DMS 273 (cell line): ENCODE measurements around the gene CRTC1.
A peak's percentile ranks its signal among the peaks of the same experiment; 100 is the strongest.

Experiments
- DNase-seq: peaks from one replicate; lab custom pipeline; 2025; ENCODE audit not compliant: unreplicated experiment; lab: John Stamatoyannopoulos, UW

CRTC1 gene

DNA sequence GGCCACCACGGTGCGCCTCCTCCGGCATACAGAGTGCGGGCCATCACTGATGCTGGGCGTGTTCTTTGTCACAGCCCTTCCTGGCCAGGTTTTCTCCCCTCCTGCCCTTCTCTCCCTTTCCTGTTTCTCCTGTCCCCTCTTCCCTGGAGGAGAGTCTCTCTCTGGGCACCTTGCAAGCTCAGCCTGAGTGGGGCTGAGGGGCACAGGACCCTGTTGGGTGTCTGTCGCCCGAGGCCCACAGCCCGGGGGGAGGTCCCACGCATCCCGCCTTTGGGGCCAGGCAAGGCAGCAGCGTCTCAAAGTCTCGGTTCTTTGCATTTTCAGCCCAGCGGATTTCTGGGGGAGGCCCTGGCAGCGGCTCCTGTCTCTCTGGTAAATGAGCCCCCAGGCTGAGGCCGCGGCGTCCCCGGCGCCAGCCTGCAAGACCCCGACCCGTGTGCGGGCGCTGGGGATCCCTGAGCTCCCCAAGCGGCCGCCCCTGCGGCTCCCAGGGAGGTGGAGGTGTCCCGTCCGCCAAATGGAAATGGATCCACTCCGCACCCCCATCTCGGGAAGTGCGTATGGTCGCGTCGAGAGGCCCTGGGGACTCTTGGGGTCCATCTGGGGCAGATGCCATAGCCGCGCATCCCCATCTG, 60.4 kb downstream of the CRTC1 start:
- no peak for DNase-seq

DNA sequence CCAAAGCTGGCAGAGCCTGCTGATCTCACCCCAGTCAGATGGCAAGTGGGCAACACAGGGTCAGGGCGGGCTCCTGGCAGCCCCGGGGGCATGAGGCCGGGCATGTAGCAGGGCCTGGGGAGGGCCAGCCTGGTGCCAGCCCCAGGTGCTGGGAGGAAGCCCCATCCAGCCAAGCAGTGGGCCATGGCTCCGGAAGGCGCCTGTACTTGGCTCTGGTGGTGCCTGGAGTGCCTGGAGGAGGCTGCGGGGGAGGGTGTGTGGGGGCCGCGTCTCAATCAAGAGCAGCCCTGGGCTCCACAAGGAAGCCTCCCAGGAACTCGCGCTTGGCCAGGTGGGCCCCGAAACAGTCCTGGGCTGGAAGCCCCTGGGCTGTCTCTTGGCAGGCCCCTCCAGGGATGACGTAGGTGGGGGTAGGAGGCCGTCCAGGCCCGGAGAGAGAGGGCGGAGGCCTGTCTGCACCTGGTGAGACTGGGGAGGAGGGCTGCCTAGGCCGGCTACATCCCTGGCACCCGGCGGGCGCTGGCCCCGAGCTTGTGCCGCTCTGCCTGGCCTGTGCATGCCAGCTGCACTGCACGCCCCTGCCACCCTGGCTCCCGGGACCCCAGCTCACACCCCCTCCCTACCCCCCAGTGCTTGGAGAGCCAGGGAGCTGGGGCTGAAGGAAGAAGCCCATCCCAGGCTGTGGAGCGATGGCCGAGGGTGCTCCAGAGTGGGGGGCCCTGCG, 61.7 kb downstream of the CRTC1 start:
- DNase-seq = peak; percentile 86

DNA sequence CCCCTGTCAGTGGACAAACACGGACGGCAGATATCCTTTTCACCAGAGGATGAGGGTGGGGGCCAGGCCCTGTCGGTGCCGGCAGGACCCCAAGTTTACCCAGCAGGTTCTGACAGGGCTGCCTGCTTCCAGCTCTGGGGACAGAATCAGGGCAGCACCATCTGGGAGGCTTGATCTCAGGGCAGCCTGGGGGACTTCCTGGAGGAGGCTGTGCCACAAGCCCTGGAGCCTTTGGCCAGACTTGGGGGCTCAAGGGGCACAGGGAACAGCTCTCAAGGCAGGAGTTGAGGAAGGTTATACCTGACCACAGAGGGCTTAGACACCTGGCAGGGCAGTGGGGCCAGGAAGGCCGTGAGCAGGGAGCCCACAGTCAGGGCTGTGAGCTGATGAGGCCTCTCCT, 62.5 kb downstream of the CRTC1 start:
- no peak for DNase-seq

DNA sequence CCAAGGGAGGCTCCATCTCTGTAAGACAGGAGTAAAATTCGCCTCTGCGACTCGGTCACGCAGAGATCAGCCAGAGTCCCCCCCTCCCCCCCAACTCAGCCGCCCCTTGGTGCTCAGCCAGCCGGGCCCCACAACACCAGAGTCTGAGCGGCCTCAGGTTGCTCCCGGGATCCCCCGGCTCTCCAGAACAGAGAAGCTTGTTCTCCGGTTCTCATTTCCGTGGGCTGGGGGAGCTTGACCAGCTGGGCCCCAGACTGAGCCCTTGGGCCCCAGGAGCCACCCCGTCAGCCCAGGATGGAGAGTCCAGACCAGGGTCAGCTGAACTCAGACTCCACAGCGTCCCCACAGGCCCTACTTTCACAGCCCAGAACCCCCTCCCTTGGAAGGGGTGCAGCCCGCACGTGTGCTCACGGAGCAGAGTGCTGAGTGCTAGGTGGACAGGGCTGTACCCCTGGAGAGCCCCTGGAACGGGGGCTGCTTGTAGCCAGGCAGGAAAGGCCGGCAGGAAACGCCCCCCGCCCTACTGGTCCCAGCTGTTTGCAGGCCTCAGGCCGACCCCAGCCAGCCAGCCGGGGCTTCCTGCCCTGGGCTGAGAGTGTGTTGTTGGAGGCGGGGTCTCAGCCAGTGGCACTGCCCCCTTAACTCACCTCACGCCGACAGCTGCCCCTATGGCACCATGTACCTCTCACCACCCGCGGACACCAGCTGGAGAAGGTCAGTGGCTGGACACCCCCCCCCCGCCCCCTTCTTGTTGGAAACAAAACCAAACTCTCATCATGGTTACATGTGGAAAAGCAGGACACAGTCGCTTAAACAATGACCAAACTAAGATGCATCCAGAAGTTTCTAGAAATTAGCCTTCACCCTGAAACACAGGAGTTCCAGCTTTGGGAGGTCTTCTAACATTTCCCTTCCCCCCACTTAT, 63.2 kb downstream of the CRTC1 start:
- no peak for DNase-seq

DNA sequence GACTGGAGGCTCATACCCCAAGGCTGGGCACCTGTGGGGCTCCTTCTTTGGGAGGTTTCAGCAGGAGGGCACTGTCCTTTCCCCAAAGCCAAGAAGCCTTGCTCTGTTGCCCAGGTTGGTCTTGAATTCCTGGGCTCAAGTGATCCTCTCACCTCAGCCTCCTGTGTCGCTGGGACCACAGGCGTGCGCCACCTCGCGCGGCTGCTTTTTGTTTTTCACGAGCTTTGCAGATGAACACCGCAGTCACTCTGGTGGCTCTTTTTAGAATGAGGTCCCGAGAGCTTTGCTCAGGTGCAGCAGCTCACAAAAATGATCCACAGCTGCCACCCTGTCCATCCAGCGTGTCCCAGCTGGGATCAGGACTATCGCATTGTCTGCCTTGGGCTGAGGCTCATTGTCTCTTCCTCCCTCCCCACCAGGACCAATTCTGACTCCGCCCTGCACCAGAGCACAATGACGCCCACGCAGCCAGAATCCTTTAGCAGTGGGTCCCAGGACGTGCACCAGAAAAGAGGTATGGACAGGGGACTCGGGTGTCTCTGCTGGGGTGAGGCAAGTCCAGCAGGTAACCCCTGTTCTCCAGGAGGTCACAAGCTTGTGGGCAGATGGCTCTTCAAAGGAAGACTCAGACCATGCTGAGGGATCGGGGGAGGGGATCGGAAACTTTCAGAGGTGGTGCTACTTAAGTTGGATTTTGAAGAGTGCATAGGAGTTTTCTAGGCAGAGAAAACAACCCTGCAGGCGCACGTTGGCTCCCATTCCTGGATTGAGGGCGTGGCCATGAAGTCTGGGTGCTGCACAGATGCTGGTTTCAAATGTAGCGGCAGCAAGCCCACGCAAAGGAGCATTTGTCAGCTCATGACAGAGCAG, 66.1 kb downstream of the CRTC1 start:
- DNase-seq = no peak

DNA sequence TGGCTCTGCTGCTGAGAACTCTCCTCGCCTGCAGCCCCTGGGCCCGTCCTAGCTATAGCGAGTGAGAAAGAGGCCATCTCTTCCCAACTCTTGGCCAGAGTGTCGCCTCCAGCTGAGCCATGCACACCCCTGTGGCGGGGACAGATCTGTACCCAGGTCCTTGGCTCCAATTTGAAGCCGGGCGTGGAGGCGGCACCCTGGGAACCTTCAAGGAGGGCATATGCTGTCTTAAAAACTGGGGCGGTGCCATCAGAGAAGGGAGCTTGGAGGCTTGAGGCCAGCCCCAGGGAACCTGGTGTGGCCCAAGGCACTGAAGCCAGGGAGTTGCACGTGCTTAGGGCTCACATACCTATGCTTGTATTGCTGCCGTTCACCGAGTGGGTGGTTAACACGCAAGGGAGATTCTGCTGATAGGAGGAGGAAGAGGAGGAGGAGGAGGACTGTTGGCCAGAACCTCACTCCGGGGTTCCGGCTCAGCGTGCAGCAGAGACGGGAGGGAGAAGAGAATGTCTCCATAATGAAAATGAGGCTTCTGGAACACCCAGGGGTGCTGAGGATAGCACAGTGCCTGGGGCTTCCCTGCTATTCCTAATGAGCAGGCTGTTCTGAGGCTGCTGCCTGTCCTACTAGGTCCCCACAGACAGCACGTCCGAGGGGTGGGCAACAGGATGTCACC, 67.0 kb downstream of the CRTC1 start:
- DNase-seq = no peak

DNA sequence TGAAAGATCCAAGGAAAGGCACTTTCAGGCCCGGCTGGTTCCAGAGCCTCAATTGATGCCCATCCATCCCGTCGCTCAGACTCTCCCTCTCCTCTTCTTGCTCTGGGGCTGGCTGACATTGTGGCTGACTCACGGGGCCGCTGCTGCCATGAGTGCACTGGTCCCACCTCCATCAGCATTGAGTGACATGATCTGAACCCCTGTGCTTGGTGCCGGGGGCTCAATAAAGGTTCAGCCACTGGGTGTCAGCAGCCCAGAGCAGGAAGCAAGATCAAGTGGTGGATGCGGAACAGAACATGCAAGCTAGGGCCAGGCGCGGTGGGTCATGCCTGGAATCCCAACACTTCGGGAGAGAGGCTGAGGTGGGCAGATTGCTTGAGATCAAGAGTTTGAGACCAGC, 68.1 kb downstream of the CRTC1 start:
- DNase-seq = no peak

DNA sequence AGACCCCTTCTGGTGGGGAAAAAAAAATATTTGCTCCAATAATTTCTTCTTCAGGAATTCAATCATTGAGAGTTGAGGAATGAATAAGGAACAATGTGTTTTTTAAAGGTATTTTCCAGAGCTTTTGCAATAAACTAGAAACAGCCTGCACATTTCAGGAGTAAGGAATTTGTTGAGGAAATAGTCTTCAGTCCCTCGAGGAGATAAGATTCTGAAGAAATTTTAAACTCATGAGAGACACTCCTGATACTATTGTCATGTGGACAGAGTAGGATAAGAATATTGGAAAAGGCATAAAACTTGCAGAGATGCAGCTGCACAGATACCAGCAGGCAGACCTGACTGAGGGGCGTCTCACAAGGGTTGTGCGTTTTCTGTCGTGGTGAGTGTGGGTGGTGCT, 71.0 kb downstream of the CRTC1 start:
- DNase-seq = no peak

DNA sequence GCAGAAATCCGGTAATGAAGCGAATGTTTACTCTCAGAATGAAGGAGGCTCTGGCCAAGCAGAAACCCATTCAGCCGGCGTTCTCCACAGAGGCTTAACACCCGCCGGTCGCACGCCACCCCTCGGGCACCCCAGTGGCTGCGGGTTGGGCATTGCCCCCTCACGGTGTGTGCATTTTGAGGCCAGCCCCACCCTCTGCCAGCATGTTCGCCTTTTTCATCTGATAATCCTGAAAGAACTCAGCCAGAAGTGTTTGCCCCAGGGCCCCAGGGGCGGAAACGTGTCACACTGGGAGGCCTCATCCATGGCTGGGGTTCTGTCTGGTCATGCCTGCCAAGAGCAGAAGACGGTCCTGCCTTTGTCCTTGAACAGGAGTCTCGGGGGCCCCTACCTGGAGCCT, 73.4 kb downstream of the CRTC1 start:
- DNase-seq = no peak

DNA sequence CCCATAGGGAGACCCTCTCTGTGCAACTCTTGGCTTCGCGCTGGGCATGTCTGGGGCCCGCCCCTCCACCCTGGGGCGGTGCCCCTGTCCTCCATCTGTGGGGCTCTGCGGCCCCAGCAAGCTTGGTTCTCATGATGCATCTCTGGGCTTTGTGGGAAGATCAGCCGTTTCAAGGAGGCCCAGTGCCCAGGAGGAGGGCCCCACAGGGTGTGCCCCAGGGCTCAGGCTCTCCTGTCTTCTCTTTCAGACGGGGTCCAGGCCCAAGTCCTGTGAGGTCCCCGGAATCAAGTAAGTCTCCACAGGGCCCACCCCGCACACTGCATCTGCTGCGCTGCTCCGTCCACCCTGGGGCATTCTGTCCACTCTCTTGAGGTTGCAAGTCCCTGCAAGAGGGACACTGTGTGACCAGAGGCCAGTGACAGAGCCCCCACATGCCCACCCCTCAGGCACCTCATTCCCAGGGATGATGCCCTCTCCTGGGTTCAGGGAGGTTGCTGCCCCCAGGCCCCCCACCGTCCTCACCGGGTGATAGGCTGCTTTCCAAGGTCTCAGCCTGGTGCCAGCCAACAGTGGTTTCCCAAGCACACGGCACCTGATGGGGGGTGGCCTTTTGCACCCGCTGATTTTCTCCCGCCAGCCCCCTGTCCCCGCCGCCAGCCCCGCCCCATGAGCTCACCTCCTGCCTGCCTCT, 76.0 kb downstream of the CRTC1 start:
- DNase-seq = no peak

DNA sequence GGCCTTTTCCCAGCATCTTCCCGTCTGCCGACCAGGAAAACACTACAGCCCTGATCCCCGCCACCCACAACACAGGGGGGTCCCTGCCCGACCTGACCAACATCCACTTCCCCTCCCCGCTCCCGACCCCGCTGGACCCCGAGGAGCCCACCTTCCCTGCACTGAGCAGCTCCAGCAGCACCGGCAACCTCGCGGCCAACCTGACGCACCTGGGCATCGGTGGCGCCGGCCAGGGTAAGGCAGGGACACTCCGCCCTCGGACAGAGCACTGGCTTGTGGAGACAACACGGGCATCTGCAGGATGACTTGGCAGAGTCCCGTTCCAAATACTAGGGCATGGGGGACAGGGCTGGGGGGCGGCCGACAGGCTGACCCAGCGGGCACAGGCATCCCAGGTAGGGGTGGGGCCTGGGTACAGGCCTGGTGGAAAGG, 76.5 kb downstream of the CRTC1 start:
- DNase-seq = no peak

DNA sequence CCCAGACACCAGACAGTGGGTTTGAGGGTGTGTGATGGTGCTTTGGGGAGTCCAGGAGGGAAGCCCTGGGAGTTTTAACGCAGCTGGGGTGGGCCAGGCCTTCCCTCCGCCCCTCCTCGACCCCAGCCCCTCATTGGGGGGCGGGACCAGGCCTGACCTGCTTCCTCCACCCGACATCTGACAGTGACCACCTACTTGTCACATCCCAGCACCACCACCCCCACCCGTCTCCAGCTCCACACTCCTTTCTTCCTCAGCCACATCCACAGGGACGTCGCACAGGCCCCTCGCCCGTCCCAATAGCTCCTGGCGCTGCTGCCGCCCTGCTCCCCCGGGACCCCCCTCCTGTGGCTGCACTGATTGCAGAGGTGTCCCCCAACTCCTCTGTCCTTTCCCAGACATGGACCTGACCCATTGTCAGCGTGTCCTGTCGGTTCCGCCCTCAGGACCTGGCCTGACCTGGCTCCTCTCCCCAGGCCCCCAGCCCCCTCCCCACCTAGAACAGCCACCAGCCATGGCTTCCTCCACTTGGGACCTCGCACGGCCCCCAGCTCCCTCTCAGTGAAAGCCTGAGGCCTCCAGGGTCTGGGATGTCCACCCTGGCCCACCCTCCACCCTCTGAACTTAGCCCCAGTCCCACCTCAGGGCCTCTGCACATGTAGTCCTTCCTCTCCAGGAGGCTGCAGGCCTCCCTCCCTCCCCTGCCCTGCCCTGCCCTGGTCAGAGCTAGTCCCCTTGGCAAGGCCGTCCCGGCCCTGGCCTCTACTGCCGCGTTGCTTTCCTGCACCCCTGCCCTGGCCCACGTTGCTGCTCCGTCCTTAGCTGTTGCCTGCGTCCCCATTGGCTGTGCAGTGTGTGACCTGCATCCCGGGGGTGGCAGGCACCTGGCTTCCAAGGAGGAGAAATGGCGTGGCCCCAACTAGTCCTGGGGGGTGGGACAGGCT, 77.2 kb downstream of the CRTC1 start:
- DNase-seq = no peak

DNA sequence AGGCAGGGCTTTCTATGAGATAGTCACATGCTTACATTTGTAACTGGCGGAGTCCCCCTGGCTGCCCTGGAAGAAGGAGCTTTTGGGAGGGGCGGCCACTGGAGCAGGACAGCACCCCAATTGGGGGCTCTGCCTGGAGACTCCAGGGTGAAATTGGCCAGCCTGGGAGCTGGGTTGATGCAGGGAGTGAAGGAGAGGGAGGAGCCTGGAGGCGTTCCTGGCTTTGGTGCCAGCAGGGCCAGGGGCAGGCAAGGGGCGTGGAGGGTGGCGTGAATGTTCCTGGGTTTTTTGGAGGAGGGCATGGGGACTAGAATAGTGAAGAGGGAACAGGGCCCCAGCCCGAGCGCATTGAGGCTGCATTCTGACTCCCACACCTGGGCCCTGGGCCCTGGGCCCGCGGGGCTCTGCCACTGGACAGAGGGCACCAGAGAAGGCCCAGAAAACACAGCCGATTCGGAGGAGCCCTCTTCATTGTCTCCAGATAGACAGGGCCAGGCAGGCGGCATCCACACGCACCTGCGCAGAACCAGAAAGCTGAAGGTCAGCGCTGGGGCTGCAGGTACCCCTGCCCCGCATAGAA, 78.1 kb downstream of the CRTC1 start:
- peak; percentile 75 for DNase-seq

DNA sequence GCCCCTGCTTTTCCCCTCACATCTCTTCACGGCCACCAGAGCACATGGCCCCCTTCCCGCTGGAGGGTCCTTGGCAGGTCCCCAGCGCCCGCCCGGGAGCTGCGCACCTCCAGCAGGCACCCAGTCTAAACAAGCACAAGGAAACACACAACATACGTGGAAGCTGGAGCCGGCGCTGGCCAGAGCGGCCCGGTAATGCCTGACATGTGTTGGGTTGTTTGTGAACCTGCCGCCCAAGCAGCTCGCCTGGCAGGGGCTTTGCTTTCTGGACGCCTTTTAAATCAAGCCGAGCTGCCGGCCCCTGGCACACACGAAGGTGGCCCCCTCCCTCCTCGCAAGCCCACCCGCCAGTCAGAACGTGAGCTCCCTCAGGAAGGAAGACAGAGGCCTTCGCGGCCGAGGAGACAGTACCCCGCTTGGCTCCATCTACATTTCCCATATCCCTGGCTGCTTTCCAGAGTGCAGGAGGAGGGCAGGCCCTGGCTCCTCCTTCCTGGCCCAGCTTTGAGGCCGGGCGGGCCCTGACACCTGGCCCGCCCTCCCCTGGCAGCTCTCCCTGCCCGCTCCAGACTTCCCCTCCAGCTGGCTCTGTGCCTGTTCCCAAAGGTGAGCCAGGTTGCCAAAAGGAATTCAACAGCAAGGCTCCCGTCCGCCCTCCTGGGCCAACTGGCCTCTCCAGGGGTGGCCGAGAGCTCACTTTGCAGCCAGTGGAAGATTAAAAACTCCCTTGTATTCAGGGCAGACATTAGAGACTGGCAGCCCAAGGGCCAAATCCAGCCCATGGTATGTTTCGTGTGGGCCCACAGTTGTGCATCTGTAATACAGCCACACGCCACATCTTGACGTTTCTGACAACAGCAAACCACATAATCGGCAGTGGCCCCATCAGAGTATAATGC, 78.9 kb downstream of the CRTC1 start:
- DNase-seq = peak; percentile 99

DNA sequence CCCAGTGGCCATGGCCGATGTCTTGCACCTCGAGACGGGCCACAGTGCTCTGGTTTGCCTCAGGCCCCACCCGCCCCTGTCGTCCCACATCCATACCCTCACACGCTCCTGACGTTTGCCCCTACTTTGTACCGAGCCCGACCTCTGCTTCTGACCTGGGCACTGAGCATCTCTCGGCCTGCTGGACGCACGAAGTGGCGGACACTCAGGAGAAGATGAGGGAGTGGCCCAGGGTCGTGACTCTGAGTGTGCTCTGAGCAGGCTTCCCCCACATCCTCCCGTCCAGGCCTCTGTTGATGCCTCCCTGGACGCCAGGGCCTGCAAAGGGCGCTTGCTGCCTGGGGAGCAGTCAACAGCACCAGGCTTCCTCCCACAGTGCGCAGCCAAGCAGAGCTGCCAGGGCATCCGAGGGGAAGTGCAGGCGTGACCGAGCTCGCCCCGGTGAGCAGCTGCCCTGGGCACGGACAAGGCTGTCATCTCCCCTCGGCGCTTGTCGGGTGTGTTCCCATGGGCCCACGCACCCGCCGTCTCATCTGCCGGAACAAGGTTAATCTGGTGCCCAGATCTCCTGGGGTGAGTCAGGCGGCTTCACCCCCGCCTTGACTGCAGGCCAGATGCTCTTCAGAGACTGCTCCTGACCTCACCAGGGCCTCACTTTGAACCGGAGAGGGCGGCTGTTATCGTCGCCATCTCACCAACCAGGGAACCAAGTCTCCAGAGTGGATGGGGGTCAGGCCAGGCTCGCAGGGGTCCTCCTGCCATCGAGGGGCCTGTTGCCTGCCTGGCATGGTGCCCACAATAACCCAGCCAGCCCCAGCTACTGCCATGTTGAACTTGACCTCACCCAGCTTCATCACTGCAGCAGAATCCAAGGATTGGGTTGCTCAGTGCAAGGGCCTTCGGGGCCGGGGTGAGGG, 80.5 kb downstream of the CRTC1 start:
- DNase-seq = peak; percentile 94

DNA sequence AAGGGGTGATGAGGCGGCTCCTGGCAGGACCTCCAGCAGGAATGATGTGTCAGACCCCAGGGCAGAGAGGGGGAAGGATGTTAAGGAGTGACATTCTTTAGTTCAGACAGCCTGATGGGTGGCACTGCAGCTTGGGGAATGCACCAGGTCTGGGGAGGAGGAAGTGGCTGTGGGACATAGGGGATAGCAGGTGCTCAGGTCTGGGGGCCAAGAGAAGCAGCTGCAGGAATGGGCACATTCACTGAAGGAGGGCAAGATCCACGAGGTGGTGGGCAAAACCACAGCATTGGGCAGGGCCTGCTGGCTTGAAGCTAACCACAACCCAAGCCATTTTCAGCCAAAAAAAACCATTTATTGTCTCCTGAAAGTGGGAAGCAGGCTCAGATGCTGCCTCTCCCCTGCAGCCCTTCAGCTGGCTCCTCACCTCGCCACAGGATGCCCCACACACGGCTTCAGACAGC, 81.1 kb downstream of the CRTC1 start:
- DNase-seq = no peak
